Tibial nerve (tissue), 4 donors: Measurements from ENCODE around the gene COL9A2.

Experiments
- EP300 ChIP-seq, 2 donors: sonication (generic); formaldehyde crosslinking; IDR thresholded peaks; one replicate each; pipeline ENCODE4 v1.6.1; 2017; ENCODE audit warnings: antibody characterized with exemption in 2 of 2, mild to moderate bottlenecking in 1 of 2
- TF ChIP-seq, protein P1 (sequence below), 5 experiments: fragments of 200-600 bp in 3 of 5; fragments of 450-650 bp in 2 of 5; sonication (generic) in 3 of 5; IDR thresholded peaks; one replicate each; pipeline ENCODE4 v1.5.1; 2016 to 2019; ENCODE audit warnings: antibody characterized with exemption in 5 of 5, mild to moderate bottlenecking in 3 of 5, moderate library complexity in 2 of 5

DNA sequence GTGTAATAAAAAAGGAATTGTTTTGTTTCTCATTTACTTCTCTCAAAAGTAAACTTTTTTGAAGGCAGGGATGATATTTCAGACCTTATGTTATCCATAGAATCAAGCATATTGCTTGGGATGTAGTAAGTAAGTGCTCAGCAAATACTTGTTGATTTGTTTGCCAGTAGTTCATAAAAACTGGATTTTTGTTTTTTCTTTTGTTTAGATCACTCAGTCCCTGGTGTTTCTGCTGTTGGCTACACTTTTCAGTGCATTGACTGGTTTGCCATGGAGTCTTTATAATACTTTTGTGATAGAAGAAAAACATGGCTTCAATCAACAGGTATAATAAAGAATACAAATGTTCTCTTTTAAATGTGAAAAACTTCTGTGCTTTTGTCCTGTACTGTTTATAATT is 48.9 kb downstream of the COL9A2 start:
- no peak for TF ChIP-seq EP300 (IDR thresholded peaks at IDR 0.05)
- TF ChIP-seq, protein P1, sequence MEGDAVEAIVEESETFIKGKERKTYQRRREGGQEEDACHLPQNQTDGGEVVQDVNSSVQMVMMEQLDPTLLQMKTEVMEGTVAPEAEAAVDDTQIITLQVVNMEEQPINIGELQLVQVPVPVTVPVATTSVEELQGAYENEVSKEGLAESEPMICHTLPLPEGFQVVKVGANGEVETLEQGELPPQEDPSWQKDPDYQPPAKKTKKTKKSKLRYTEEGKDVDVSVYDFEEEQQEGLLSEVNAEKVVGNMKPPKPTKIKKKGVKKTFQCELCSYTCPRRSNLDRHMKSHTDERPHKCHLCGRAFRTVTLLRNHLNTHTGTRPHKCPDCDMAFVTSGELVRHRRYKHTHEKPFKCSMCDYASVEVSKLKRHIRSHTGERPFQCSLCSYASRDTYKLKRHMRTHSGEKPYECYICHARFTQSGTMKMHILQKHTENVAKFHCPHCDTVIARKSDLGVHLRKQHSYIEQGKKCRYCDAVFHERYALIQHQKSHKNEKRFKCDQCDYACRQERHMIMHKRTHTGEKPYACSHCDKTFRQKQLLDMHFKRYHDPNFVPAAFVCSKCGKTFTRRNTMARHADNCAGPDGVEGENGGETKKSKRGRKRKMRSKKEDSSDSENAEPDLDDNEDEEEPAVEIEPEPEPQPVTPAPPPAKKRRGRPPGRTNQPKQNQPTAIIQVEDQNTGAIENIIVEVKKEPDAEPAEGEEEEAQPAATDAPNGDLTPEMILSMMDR (IDR thresholded peaks at IDR 0.05): no peak
